CD4-positive, alpha-beta T cell treated with Interleukin-6 at 100 ng/mL for 8 hours (primary cell): ENCODE results near the gene MAMDC2.

ENCODE experiments used
- DNase-seq: peaks from one replicate; pipeline ENCODE4 v3.0.0-alpha.2; 2020; ENCODE audit warnings: mixed read lengths, low spot score

Gene MAMDC2

GRCh38 chr9:70064496-70064895 is 20.8 kb downstream of the MAMDC2 start:
- no peak for DNase-seq

DNA sequence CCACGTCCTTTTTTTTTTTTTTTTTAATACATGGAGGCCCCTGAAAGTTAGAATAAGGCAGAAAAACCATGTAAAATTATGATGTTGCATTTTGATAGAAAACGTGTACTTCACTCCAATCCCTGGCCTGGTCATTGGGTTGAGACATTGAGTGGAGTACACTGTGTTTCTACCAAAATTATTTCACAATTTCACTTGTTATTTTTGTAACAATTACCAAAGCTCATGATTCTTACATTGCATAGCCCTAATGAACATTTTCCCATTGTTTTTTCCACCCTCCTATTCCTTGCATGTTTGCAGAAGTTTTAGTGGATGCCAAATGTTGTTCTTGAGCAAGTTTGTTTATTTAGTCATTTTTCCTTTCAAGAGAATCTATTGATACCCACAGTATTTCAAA is 21.9 kb downstream of the MAMDC2 start:
- no peak for DNase-seq

DNA sequence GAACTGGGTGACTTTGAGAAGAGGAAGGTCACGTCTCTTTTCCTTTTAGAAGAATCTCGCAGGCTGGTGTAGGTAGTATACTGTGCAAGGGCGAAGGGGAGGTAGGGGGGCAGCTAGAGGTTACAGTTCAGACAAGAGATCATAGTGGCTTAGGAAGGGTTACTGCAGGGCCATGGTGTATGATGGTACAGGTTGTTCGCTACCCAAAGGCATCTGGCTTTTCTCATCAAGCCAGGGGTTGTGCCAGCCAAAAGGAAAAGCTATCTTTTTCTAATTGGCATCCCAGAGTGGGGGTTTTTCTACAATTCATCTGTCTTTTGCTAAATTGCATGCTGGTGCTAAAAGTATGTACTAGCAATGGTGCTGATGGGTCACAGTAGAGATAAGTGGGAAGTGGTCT is 22.8 kb downstream of the MAMDC2 start:
- DNase-seq, result no peak

GRCh38 chr9:70066874-70067273 is 23.2 kb downstream of the MAMDC2 start:
- no peak for DNase-seq

- DNase-seq, result no peak
Observed at GRCh38 chr9:70069704-70070103, 26.1 kb downstream of the MAMDC2 start.

DNA sequence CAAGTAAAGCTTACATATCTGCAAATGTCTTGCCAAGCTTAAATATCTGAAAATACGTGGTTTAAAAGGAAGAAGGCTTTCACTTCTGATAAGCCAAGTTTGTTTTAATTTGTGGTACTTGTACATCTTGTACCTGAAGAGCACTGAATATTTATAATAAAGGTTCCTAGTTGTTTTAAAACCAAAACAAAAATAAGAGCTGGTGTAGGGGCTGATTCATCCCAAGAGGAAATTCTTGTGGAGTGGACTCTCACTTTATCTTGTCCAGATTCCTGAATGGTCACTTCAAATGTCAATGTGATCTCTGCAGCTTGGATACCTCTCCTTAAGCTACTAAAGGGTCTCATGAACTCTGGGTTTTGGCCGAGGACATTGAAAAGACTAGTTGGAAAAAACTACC is 29.5 kb downstream of the MAMDC2 start:
- DNase-seq, result no peak

GRCh38 chr9:70073756-70074155 is 30.1 kb downstream of the MAMDC2 start:
- DNase-seq, result no peak

- DNase-seq, result no peak
Observed at GRCh38 chr9:70076678-70077077, 33.0 kb downstream of the MAMDC2 start.

GRCh38 chr9:70079417-70080037 is 35.9 kb downstream of the MAMDC2 start:
- no peak for DNase-seq

GRCh38 chr9:70080481-70081119 is 37.0 kb downstream of the MAMDC2 start:
- DNase-seq, result no peak

DNA sequence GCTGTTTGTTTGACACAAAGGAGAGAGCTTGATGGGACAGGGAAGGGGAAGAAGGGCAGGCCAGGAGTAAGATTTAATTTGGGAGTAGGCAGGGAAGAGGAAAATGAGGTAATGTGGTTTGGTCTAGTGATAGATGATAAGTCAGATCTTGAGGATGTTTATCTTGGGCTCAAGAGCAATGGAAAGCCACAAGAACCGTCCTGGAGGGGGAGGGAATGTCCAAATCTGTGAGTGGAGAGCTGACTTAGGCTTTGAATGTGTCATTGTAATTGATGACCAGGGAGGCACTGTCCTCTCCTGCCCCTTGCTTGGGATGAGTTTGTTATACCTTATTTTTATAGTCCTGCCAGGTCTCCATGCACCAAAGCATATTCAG is 37.5 kb downstream of the MAMDC2 start:
- no peak for DNase-seq

- DNase-seq, result no peak
Observed at GRCh38 chr9:70083429-70083828, 39.8 kb downstream of the MAMDC2 start.

DNA sequence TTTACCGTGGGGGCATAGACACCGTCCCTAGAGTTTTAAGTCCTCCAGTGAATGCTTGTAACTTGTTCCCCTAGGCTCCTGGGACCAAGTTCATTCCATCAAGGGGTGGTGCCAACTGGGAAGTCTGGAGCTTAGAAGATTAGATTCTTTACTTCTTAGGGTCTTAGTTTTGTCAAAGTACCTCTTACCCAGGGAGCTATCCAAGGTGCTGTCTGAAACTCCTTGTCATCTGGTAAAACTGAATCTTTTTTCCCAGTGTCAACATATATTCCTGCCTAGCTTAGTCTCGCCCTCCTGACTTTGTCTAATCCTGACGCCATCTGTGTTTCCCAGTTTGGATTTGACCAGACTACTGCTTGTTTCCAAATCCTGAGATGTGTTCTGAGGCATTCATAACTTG is 41.6 kb downstream of the MAMDC2 start:
- DNase-seq, result no peak

DNA sequence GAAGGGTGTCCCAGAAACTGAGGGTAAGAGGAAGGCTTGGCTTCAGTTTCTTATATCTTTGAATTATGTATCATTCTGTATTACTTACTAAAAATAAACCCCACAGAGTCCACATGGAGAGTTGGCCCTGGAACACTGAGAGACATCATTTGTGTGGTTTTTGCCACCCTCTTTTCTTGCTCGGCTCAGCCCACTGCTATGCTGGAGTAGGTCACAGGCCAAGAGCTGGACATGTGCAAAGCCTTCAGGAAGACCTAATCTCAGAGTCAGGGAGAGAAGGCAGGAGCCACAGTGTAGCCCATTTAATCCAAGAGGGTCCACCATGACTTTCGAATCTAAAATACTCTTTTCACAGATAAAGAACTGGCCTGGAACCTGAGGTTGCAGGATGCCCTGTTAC is 47.5 kb downstream of the MAMDC2 start:
- DNase-seq, result no peak

DNA sequence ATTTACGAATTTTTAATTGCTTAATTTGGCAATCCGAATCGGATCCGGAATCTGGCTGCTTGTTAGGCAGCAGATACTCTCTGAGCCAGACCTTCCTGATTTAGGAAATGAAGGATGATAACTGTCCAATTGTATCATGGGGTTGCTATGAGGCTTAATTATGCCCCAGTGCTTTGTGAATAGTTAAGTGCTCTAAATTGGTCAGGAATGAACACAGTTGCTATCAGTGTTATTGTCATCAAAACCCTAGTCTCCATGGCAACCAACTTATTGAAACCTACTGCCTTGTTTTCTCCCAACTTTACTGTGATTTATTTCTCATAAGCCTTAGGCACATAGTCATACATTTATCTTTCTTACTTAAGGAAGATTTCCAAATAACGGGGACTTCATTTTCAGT is 47.9 kb downstream of the MAMDC2 start:
- DNase-seq, result no peak

GRCh38 chr9:70092190-70092589 is 48.5 kb downstream of the MAMDC2 start:
- DNase-seq, result no peak

DNA sequence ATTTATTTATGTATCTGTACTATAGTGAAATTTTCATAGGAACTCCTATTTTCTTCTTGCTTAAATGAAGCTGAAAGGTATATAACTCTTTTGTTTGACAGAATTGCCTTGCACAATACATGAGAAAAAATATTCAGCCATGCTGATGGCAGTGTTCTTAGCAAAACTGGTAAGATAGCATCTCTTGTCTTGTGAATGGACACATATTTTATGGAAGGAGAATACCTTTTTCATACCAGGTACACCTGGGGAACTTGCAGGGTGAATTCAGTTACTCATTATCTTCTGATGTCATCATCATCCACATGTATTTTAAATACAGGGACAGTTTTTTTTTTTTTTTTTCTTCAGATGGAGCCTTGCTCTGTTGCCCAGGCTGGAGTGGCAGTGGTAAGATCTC is 49.4 kb downstream of the MAMDC2 start:
- DNase-seq, result no peak

- no peak for DNase-seq
Observed at GRCh38 chr9:70093944-70094343, 50.3 kb downstream of the MAMDC2 start.

DNA sequence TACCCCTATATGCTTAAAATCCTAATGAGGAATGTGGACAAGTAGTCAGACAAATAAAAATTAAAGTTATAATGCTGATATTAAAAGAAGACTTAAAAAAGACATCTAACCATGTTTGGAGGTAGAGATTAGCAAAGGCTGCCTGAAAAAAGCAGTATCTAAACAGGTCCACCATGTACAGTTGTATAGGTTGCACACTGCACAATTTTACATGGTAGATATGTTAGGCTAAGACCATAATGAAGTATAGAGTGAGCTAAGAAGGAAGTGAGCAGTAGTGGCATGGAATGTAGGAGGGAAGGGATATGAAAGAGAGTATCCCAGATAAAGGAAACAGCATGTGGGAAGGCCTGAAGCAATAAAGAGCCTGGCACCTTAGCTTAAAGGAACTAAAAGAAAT is 51.1 kb downstream of the MAMDC2 start:
- DNase-seq, result no peak

- no peak for DNase-seq
Observed at GRCh38 chr9:70097187-70097586, 53.5 kb downstream of the MAMDC2 start.

DNA sequence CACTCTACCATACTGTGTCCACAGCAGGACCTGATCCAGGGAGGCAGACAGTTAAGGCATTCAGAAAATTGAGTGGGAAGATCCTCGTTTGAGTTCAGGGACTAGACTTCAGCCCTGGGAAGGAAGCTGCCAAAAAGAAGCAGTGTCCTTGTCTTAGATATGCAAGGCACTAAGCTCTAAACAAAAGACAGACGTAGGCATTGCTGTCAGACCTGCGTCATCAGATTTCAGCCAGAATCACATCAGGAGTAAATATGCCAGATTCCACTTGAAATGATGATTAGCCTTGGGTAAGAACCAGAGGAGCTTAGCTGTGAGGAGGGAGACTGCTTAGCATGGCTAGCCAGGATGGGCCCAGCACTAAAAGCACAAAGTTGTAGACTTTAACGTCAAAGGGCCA is 56.7 kb downstream of the MAMDC2 start:
- no peak for DNase-seq

- DNase-seq, result no peak
Observed at GRCh38 chr9:70101265-70101664, 57.6 kb downstream of the MAMDC2 start.

GRCh38 chr9:70105147-70105546 is 61.5 kb downstream of the MAMDC2 start:
- no peak for DNase-seq

GRCh38 chr9:70106571-70106970 is 62.9 kb downstream of the MAMDC2 start:
- no peak for DNase-seq
